SU-DHL-6 (cell line): ENCODE data around the gene NAMPT.
A peak's percentile ranks its signal among the peaks of the same experiment; 100 is the strongest.

Source experiments
- H2AFZ ChIP-seq: fragments of 200-600 bp; sonication (generic); 2 replicates; pipeline ENCODE4 v1.6.1; 2014; ENCODE audit warnings: low read depth, mild to moderate bottlenecking, moderate library complexity, mixed read lengths, antibody characterized with exemption, low read length; ENCODE audit not compliant: severe bottlenecking
- H3F3A ChIP-seq: fragments of 200-600 bp; shearing (Covaris generic); 2 replicates; pipeline ENCODE4 v1.6.0; 2016; ENCODE audit warnings: antibody characterized with exemption, mild to moderate bottlenecking; ENCODE audit not compliant: insufficient read depth
- H3K27ac ChIP-seq: fragments of 200-600 bp; sonication (generic); 2 replicates; pipeline ENCODE4 v1.5.1; 2016; ENCODE audit warnings: low read depth, mild to moderate bottlenecking, low read length, moderate library complexity, mixed read lengths
- H3K27me3 ChIP-seq: fragments of 200-600 bp; sonication (generic), shearing (Covaris generic); 2 replicates; pipeline ENCODE4 v1.6.0; 2014; ENCODE audit warnings: mild to moderate bottlenecking, low read length
- H3K36me3 ChIP-seq: fragments of 200-600 bp; sonication (generic); 2 replicates; pipeline ENCODE4 v1.6.1; 2014; ENCODE audit warnings: mild to moderate bottlenecking, low read length, mixed read lengths
- H3K4me2 ChIP-seq: fragments of 300-600, 200-600 bp; shearing (Covaris generic), sonication (generic); 2 replicates; pipeline ENCODE4 v1.6.0; 2014; ENCODE audit warnings: low read length, low read depth, mild to moderate bottlenecking; ENCODE audit not compliant: poor library complexity, severe bottlenecking
- H3K4me3 ChIP-seq: fragments of 200-600 bp; sonication (generic); 2 replicates; pipeline ENCODE4 v1.5.1; 2014; ENCODE audit warnings: antibody characterized with exemption, low read length, mild to moderate bottlenecking, mixed read lengths; ENCODE audit not compliant: insufficient read depth, poor library complexity, severe bottlenecking
- H3K79me2 ChIP-seq: fragments of 200-600 bp; sonication (generic); 2 replicates; pipeline ENCODE4 v1.6.1; 2014; ENCODE audit warnings: mild to moderate bottlenecking, low read length, moderate library complexity; ENCODE audit not compliant: insufficient read depth
- H3K9ac ChIP-seq: fragments of 200-600 bp; sonication (generic); 2 replicates; pipeline ENCODE4 v1.7.0; 2014; ENCODE audit warnings: mild to moderate bottlenecking, low read length
- H3K9me2 ChIP-seq: fragments of 200-600 bp; sonication (generic); replicated peaks from 2 replicates; pipeline ENCODE4 v1.6.1; 2014; ENCODE audit warnings: low read length; ENCODE audit not compliant: insufficient read depth
- H3K9me3 ChIP-seq: fragments of 200-600 bp; sonication (generic); 2 replicates; pipeline ENCODE4 v1.6.1; 2014; ENCODE audit warnings: low read length, mixed read lengths; ENCODE audit not compliant: insufficient read depth
- H4K20me1 ChIP-seq: fragments of 200-600 bp; sonication (generic); 2 replicates; pipeline ENCODE4 v1.6.1; 2014; ENCODE audit warnings: low read depth, mild to moderate bottlenecking, antibody characterized with exemption, low read length, moderate library complexity, mixed read lengths
- CTCF ChIP-seq: fragments of 200-600 bp; sonication (generic); IDR thresholded peaks from one replicate; pipeline ENCODE4 v1.5.1; 2017; ENCODE audit warnings: antibody characterized with exemption, mild to moderate bottlenecking, low read length, moderate library complexity; ENCODE audit not compliant: insufficient read depth, poor library complexity, severe bottlenecking
- EZH2phosphoT487 ChIP-seq: fragments of 200-600 bp; sonication (generic), shearing (Covaris generic); conservative IDR thresholded peaks from 2 replicates; pipeline ENCODE4 v1.6.1; 2018; ENCODE audit warnings: mild to moderate bottlenecking, antibody characterized with exemption, low read length, moderate library complexity, mixed read lengths

Gene NAMPT

GRCh38 chr7:106285051-106285854 lies 470 bp upstream of the NAMPT start:
- Histone ChIP-seq H3K79me2 (peaks cover 39% of the 10 kb centered on the region), H3F3A (peaks cover 20% of the 10 kb centered on the region), H3K9me3 (no peaks in the 10 kb centered on the region), H4K20me1 (peaks cover 25% of the 10 kb centered on the region), H3K4me3 (peak overlapping the region; percentile 80), H3K27me3 (no peaks in the 10 kb centered on the region), H3K27ac (peak overlapping the region; percentile 76), H3K36me3 (no peaks in the 10 kb centered on the region), H3K9ac (peak overlapping the region; percentile 85), H3K9me2 (no peaks in the 10 kb centered on the region), H2AFZ (peak overlapping the region; percentile 95), H3K4me2 (peak overlapping the region; percentile 80)
- TF ChIP-seq EZH2phosphoT487: 0 out of 2 replicates have a peak, but pooled peaks have one; percentile 91
- no peak for TF ChIP-seq CTCF

GRCh38 chr7:106283831-106284713 lies 711 bp downstream of the NAMPT start:
- Histone ChIP-seq H3K79me2 (peaks cover 51% of the 10 kb centered on the region), H3K4me3 (peak overlapping the region; percentile 58), H3K9me2 (no peaks in the 10 kb centered on the region), H3K9ac (peak overlapping the region; percentile 85), H3K27me3 (no peaks in the 10 kb centered on the region), H3K27ac (peak overlapping the region; percentile 76), H4K20me1 (peaks cover 37% of the 10 kb centered on the region), H2AFZ (no peak overlapping the region), H3K4me2 (peak overlapping the region; percentile 77), H3K9me3 (no peaks in the 10 kb centered on the region), H3F3A (peaks cover 27% of the 10 kb centered on the region), H3K36me3 (no peaks in the 10 kb centered on the region)
- TF ChIP-seq CTCF: no peak
- no peak for TF ChIP-seq EZH2phosphoT487

DNA sequence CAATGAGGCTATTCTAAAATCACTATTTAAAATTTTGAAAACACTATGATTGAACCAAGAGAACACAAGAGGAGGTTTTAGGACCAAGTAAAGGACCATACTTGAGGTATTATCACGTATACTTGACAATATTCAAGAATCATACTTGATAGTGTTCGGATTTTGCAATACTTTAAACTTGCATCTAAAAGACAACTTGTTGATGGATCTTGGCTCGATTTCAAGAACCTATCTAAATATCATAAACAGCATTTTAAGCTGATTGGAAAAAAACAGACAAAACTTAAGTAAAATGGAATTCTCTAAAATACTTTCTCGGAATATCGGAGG lies 1.3 kb downstream of the NAMPT start:
- H3K27me3 ChIP-seq: no peaks in the 10 kb centered on the region
- TF ChIP-seq CTCF: no peak
- TF ChIP-seq EZH2phosphoT487: no peak
- peak overlapping the region; percentile 77 for H3K4me2 ChIP-seq
- peak overlapping the region; percentile 85 for H3K9ac ChIP-seq
- H3K79me2 ChIP-seq: peaks cover 57% of the 10 kb centered on the region
- no peaks in the 10 kb centered on the region for H3K9me3 ChIP-seq
- H2AFZ ChIP-seq: no peak overlapping the region
- H3K36me3 ChIP-seq: no peaks in the 10 kb centered on the region
- H3K27ac ChIP-seq: peak overlapping the region; percentile 19; the same call in 1 of the 2 replicates
- peak overlapping the region; percentile 58 for H3K4me3 ChIP-seq
- peaks cover 38% of the 10 kb centered on the region for H4K20me1 ChIP-seq
- peaks cover 29% of the 10 kb centered on the region for H3F3A ChIP-seq
- no peaks in the 10 kb centered on the region for H3K9me2 ChIP-seq
